GM12875 (cell line): ENCODE data around the gene NIPAL4.

Experiments
- H3K4me3 ChIP-seq: one replicate; pipeline ENCODE4 v1.5.1; 2011; ENCODE audit warnings: low read depth, low read length, control low read depth
- CTCF ChIP-seq: IDR thresholded peaks from 2 replicates; pipeline ENCODE4 v1.5.1; 2011; ENCODE audit warnings: low read depth, mild to moderate bottlenecking, control low read depth, inconsistent platforms, low read length, moderate library complexity, borderline replicate concordance; ENCODE audit not compliant: insufficient read depth

NIPAL4 gene

DNA sequence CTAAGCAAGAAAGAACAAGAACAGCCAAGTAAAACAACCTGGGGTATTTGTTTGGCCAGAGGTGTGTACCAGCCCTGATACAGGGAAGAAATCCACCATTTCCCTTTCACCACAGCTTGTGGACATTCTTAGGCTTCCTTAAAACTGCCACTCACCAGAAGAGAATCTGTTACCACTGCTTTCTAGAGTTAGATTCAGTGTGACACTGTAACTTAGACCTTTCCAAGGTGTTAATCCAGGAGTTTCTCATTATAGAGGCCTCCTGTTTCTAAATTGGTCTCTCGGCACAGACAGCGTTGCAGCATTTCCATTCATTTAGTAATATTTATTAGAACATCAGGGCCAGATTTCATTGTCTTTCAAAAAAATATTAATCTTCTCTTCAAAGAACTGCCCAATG lies 55.0 kb downstream of the NIPAL4 start:
- TF ChIP-seq CTCF: no peak
- H3K4me3 ChIP-seq: no peak overlapping the region

DNA sequence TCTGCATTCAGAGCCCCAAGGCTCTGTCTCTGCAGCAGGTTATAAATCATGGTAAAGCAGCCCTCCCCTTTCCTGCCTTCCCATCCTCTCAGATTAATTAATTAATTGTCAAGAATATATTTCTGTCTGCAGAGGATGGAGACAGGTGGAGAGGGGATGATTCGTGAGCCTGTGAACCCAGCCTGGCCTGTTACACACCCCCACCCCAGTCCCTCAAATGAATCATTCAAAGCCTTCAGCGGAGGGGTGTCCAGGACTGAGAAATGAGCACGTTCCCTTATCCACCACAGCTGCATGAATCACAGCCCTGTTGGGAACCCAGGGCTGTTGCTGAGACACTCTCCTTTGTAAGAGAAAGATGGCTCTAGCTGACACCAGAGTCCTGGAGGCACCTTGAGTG lies 56.0 kb downstream of the NIPAL4 start:
- H3K4me3 ChIP-seq: no peak overlapping the region
- no peak for TF ChIP-seq CTCF

GRCh38 chr5:157516626-157517325 lies 56.8 kb downstream of the NIPAL4 start:
- TF ChIP-seq CTCF: no peak
- H3K4me3 ChIP-seq: no peak overlapping the region

- no peak overlapping the region for H3K4me3 ChIP-seq
- no peak for TF ChIP-seq CTCF
These were observed 59.0 kb downstream of the NIPAL4 start for GRCh38 chr5:157518963-157519362.

DNA sequence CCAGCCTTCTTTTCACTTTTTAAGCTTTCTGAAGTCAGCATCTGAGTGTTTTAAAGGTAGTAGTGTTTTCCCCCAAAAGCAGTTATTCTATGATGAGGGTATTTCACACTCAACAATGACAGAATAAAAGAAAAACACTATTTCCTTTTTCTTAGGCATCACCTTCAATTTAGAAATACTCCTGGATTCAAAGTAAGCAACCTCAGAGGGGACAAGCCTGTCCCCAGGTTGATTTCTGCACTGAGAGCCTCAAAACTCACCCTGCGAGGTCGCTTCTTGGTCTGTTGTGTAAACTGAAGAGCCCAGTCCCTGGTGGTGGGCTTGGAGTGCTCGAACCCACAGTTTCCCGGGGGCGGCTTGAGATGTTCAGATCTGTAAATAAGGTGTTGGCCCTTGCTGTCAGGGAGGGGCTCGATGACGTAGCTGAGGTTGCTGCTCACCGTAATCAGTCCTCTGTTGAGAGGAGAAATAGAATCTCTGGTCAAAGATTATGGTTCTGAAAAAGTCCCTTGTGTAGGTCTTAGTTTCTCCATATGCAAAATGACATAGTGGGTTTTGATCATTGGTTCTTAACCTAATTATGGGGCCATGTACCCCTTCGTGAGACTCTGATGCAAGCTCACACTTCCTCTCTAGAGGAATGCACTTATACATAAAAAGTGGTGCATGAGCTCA lies 59.7 kb downstream of the NIPAL4 start:
- TF ChIP-seq CTCF: no peak
- H3K4me3 ChIP-seq: no peak overlapping the region

GRCh38 chr5:157520911-157521703 lies 61.1 kb downstream of the NIPAL4 start:
- TF ChIP-seq CTCF: no peak

DNA sequence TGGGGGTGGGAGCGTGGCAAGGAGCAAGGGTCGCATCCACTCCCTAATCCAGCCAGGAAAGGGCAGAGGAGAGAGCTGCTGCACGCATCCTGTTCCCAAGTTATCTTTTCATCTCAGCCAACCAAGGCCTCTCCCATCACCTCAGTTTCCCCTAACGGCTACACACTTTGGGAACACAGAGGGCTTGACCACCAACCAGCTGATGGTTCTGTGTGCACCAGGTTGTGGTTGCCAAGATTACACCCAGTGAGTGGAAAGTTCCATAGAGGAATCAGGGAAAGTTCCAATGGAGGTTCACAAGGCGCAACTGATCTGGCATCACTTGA lies 61.7 kb downstream of the NIPAL4 start:
- TF ChIP-seq CTCF: no peak
- no peak overlapping the region for H3K4me3 ChIP-seq

More at GRCh38 chr5:157520911-157521703, 61.1 kb downstream of the NIPAL4 start:
- no peak overlapping the region for H3K4me3 ChIP-seq
